ENCODE data around the gene FRMPD4. TPM values are rescaled to one million over a fixed set of nuclear protein-coding genes. Genes with fewer than 3 reads are reported as not detected.

FRMPD4 gene
- total and polyA plus RNA-seq, 2 of the 13 experiments (the other 11 are each of a cell fraction or from before 2014, with no cell fraction given) = not detected

DNA sequence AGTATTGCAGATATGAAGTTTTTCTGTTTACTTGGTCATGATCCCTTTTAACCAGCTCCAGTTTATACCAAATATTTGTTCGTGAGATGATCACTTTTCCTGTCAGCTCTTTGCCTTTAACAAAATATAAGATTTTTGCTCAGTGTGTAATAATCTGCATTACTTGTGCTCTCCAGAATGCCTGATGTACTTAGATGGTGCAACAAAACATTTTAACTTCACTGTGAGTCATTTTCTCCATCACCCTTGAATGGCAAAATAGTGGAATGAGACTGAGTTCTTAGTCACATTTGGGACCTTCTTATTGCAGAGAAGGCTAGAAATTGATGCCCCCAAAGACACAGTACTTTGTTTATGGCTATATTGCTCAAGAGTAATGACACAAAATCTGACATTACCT lies 252.0 kb downstream of the FRMPD4 start:
- no peak for FAIRE-seq
- H3K27ac ChIP-seq (ENCODE audit: extremely low read length, insufficient read depth, low read length) = no peak overlapping the region
- H3K4me2 ChIP-seq (ENCODE audit: low read depth, low read length) = no peak overlapping the region
- DNase-seq (ENCODE audit: low spot score) = no peak
- ATAC-seq = no peak
- no peaks in the 10 kb centered on the region for H3K9me3 ChIP-seq (ENCODE audit: low read length)
- no TSS peak for BruUV-seq (replicated peaks)
- ChIA-PET CTCF (ENCODE audit: low intra/inter-chr PET ratio, low total read pairs) (no interaction called here), POLR2A (no interaction called here)
- H2AFZ ChIP-seq (ENCODE audit: low read length) = no peak overlapping the region
- H3K27me3 ChIP-seq (ENCODE audit: control insufficient read depth in 1 of 2, insufficient read depth in 2 of 2, low read length in 2 of 2) = no peaks in the 10 kb centered on the region
- H3K4me1 ChIP-seq (ENCODE audit: insufficient read depth, low read length) = no peaks in the 10 kb centered on the region
- 0% methylated on average over 1 of the region's 1 CpG for WGBS (ENCODE audit: low lambda C conversion rate)
- intact Hi-C loops (cut with micrococcal nuclease; ENCODE audit: unreplicated experiment) (no loop called here), in situ Hi-C loops (cut with HindIII; ENCODE audit: extremely low pct_ligation_motif_present, low pct_unique_long_range_greater_than_20kb) (no loop called here)
- H3K36me3 ChIP-seq (replicated peaks in 1 of 2; ENCODE audit: control insufficient read depth in 1 of 2, insufficient read depth in 2 of 2, low read length in 2 of 2) = no peaks in the 10 kb centered on the region
- H3K79me2 ChIP-seq (ENCODE audit: insufficient read depth, low read length) = no peaks in the 10 kb centered on the region
- no peak overlapping the region for H3K9ac ChIP-seq (ENCODE audit: insufficient read depth, low read depth, low read length)
- no peak overlapping the region for H3K4me3 ChIP-seq (replicated peaks in 1 of 3; ENCODE audit: insufficient read depth in 1 of 3, low read depth in 2 of 3, low read length in 3 of 3)
- no peaks in the 10 kb centered on the region for H4K20me1 ChIP-seq (ENCODE audit: insufficient read depth, low read length)
- no peak for TF ChIP-seq ZNF75D (CRISPR knock-in tag; IDR thresholded peaks at IDR 0.05; ENCODE audit: borderline replicate concordance)
- no peak for TF ChIP-seq PHB2 (IDR thresholded peaks at IDR 0.05; ENCODE audit: partially characterized antibody)
- TF ChIP-seq, protein P1, sequence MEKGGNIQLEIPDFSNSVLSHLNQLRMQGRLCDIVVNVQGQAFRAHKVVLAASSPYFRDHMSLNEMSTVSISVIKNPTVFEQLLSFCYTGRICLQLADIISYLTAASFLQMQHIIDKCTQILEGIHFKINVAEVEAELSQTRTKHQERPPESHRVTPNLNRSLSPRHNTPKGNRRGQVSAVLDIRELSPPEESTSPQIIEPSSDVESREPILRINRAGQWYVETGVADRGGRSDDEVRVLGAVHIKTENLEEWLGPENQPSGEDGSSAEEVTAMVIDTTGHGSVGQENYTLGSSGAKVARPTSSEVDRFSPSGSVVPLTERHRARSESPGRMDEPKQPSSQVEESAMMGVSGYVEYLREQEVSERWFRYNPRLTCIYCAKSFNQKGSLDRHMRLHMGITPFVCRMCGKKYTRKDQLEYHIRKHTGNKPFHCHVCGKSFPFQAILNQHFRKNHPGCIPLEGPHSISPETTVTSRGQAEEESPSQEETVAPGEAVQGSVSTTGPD (CRISPR knock-in tag; IDR thresholded peaks at IDR 0.05) = no peak
- TF ChIP-seq ZFP36 (IDR thresholded peaks at IDR 0.05; ENCODE audit: borderline replicate concordance, low read depth, low read length, partially characterized antibody) = no peak
- no peak for TF ChIP-seq ZNF333 (CRISPR knock-in tag; IDR thresholded peaks at IDR 0.05; ENCODE audit: borderline replicate concordance)
- no peak for TF ChIP-seq RFX5 (IDR thresholded peaks at IDR 0.05; ENCODE audit: low read depth, low read length)
- no peak for TF ChIP-seq ELK4 (CRISPR knock-in tag; IDR thresholded peaks at IDR 0.05; ENCODE audit: borderline replicate concordance)
- TF ChIP-seq, protein P2, sequence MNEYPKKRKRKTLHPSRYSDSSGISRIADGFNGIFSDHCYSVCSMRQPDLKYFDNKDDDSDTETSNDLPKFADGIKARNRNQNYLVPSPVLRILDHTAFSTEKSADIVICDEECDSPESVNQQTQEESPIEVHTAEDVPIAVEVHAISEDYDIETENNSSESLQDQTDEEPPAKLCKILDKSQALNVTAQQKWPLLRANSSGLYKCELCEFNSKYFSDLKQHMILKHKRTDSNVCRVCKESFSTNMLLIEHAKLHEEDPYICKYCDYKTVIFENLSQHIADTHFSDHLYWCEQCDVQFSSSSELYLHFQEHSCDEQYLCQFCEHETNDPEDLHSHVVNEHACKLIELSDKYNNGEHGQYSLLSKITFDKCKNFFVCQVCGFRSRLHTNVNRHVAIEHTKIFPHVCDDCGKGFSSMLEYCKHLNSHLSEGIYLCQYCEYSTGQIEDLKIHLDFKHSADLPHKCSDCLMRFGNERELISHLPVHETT (CRISPR knock-in tag; conservative IDR thresholded peaks at IDR 0.05) = no peak
- no peak for TF ChIP-seq ZBTB21 (CRISPR knock-in tag; IDR thresholded peaks at IDR 0.05)
- TF ChIP-seq, protein P3, sequence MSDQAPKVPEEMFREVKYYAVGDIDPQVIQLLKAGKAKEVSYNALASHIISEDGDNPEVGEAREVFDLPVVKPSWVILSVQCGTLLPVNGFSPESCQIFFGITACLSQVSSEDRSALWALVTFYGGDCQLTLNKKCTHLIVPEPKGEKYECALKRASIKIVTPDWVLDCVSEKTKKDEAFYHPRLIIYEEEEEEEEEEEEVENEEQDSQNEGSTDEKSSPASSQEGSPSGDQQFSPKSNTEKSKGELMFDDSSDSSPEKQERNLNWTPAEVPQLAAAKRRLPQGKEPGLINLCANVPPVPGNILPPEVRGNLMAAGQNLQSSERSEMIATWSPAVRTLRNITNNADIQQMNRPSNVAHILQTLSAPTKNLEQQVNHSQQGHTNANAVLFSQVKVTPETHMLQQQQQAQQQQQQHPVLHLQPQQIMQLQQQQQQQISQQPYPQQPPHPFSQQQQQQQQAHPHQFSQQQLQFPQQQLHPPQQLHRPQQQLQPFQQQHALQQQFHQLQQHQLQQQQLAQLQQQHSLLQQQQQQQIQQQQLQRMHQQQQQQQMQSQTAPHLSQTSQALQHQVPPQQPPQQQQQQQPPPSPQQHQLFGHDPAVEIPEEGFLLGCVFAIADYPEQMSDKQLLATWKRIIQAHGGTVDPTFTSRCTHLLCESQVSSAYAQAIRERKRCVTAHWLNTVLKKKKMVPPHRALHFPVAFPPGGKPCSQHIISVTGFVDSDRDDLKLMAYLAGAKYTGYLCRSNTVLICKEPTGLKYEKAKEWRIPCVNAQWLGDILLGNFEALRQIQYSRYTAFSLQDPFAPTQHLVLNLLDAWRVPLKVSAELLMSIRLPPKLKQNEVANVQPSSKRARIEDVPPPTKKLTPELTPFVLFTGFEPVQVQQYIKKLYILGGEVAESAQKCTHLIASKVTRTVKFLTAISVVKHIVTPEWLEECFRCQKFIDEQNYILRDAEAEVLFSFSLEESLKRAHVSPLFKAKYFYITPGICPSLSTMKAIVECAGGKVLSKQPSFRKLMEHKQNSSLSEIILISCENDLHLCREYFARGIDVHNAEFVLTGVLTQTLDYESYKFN (CRISPR knock-in tag; conservative IDR thresholded peaks at IDR 0.05) = no peak
- no peak for TF ChIP-seq ATF1 (CRISPR knock-in tag; IDR thresholded peaks at IDR 0.05)
- TF ChIP-seq ZNF367 (CRISPR knock-in tag; IDR thresholded peaks at IDR 0.05; ENCODE audit: borderline replicate concordance) = no peak
- TF ChIP-seq HNRNPUL1 (IDR thresholded peaks at IDR 0.05; ENCODE audit: low read depth, low read length) = no peak
- no peak for TF ChIP-seq POLR2G (IDR thresholded peaks at IDR 0.05; ENCODE audit: low read depth, low read length)
- TF ChIP-seq ZNF816 (CRISPR knock-in tag; IDR thresholded peaks at IDR 0.05; ENCODE audit: borderline replicate concordance) = no peak
- TF ChIP-seq MEIS1 (CRISPR knock-in tag; IDR thresholded peaks at IDR 0.05; ENCODE audit: borderline replicate concordance) = no peak
- no peak for TF ChIP-seq ZNF839 (CRISPR knock-in tag; IDR thresholded peaks at IDR 0.05; ENCODE audit: borderline replicate concordance)
- TF ChIP-seq ZSCAN25 (CRISPR knock-in tag; IDR thresholded peaks at IDR 0.05) = no peak

Measured in HepG2 (cell line).